Measurements from ENCODE around the gene AATK. TPM values are rescaled to one million over a fixed set of nuclear protein-coding genes. Genes with fewer than 3 reads are reported as not detected.

Gene AATK
- total RNA-seq, 4 donors from 2014 or later: 247 to 385 (median 322) TPM

- H3K4me1 ChIP-seq: peaks cover 0 to 71% (median 21%) of the 10 kb centered on the region in 4 donors
- no peaks in the 10 kb centered on the region for H3K9me3 ChIP-seq
- no peak overlapping the region for H3K27ac ChIP-seq
- DNase-seq (ENCODE audit: low spot score in 2 of 2): no peak
- no peaks in the 10 kb centered on the region for H3K27me3 ChIP-seq
- H3K36me3 ChIP-seq: peaks cover 0 to 51% (median 0%) of the 10 kb centered on the region in 3 donors
- no peak for TF ChIP-seq CTCF (IDR thresholded peaks at IDR 0.05)
- TF ChIP-seq POLR2A (IDR thresholded peaks at IDR 0.05): no peak
- TF ChIP-seq EP300 (IDR thresholded peaks at IDR 0.05): no peak
- 83 to 89% methylated on average over 22 to 23 of the region's 26 CpGs for WGBS, 2 donors
- H3K4me3 ChIP-seq: no peak overlapping the region
Observed at GRCh38 chr17:81068411-81069134, 97.4 kb downstream of the AATK start.

GRCh38 chr17:81067391-81067811 is 98.6 kb downstream of the AATK start:
- DNase-seq (ENCODE audit: low spot score in 2 of 2): no peak
- H3K9me3 ChIP-seq: no peaks in the 10 kb centered on the region
- WGBS, 2 donors: 40 to 69% methylated on average over 2 to 15 of the region's 20 CpGs
- H3K36me3 ChIP-seq: peaks cover 0 to 51% (median 0%) of the 10 kb centered on the region in 3 donors
- H3K27ac ChIP-seq: no peak overlapping the region
- H3K4me1 ChIP-seq: peaks cover 0 to 81% (median 22%) of the 10 kb centered on the region in 4 donors
- no peaks in the 10 kb centered on the region for H3K27me3 ChIP-seq
- TF ChIP-seq EP300 (IDR thresholded peaks at IDR 0.05) (no peak), CTCF (IDR thresholded peaks at IDR 0.05) (no peak), POLR2A (IDR thresholded peaks at IDR 0.05) (no peak)
- H3K4me3 ChIP-seq: no peak overlapping the region

Small RNA genes within 50 kb of the gene (small RNA-seq; reads per million reads assigned to genes)
- gene MIR1250 (not detected), gene MIR3065 (97.9 reads per million, percentile 96 among the genes with 10 or more reads in this experiment), gene MIR657 (0.57 reads per million)

Other genes with a start within 250 kb of the AATK start
- gene CHMP6, start 174.4 kb downstream of the AATK start, total RNA-seq: 10 to 100 TPM; 30.6 to 46.3 (median 40.2) TPM
- gene BAIAP2, start 131.1 kb downstream of the AATK start, total RNA-seq: 10 to 100 TPM; 49.5 to 81.2 (median 66.9) TPM
- not detected for gene PVALEF, start 714 bp downstream of the AATK start, total RNA-seq
- 10 to 100 TPM in 3 of 4 donors, 1 to 10 TPM in 1; 9.2 to 35.0 (median 20.9) TPM for gene CEP131, start 56.7 kb upstream of the AATK start, total RNA-seq
- 100 to 1,000 TPM in 1 of 4 donors, 10 to 100 TPM in 3; 41.5 to 102 (median 73.9) TPM for gene TEPSIN, start 72.8 kb upstream of the AATK start, total RNA-seq
- gene NDUFAF8, start 73.1 kb upstream of the AATK start, total RNA-seq: 10 to 100 TPM; 27.8 to 73.0 (median 61.1) TPM
- 100 to 1,000 TPM in 2 of 4 donors, 10 to 100 TPM in 2; 80.0 to 149 (median 123) TPM for gene SLC38A10, start 129.1 kb upstream of the AATK start, total RNA-seq
- 10 to 100 TPM; 15.1 to 38.7 (median 27.4) TPM for gene BAHCC1, start 229.2 kb upstream of the AATK start, total RNA-seq

Data from tibial nerve (tissue), 4 donors.